ENCODE results near the gene SEMA4D.
"Not testable (repeated sequence)": the region's sequence is repeated elsewhere in the genome, so short reads cannot be mapped to it uniquely, and the experiment has no call there.

SEMA4D gene

GRCh38 chr9:89371791-89372190, 126.1 kb downstream of the SEMA4D start:
- not testable (repeated sequence) for H3K4me1 ChIP-seq (ENCODE audit: insufficient read depth, low read length); H3K36me3 ChIP-seq (ENCODE audit: insufficient read depth, low read length); H3K9me3 ChIP-seq (ENCODE audit: control insufficient read depth, insufficient read depth, low read length); H3K9ac ChIP-seq (ENCODE audit: low read depth, low read length)

- no peaks in the 10 kb centered on the region for H3K36me3 ChIP-seq (ENCODE audit: insufficient read depth, low read length)
- H3K9me3 ChIP-seq (ENCODE audit: control insufficient read depth, insufficient read depth, low read length), result no peaks in the 10 kb centered on the region
- H3K4me1 ChIP-seq (ENCODE audit: insufficient read depth, low read length), result no peaks in the 10 kb centered on the region
- H3K9ac ChIP-seq (ENCODE audit: low read depth, low read length), result no peak overlapping the region
These were observed 127.3 kb downstream of the SEMA4D start for GRCh38 chr9:89370593-89370992.

- Histone ChIP-seq H3K36me3 (ENCODE audit: insufficient read depth, low read length) (no peaks in the 10 kb centered on the region), H3K9me3 (ENCODE audit: control insufficient read depth, insufficient read depth, low read length) (no peaks in the 10 kb centered on the region), H3K4me1 (ENCODE audit: insufficient read depth, low read length) (no peaks in the 10 kb centered on the region), H3K9ac (ENCODE audit: low read depth, low read length) (no peak overlapping the region)
These were observed 128.9 kb downstream of the SEMA4D start for GRCh38 chr9:89368978-89369377.

GRCh38 chr9:89368550-89368949, 129.4 kb downstream of the SEMA4D start:
- H3K9me3 ChIP-seq (ENCODE audit: control insufficient read depth, insufficient read depth, low read length), result no peaks in the 10 kb centered on the region
- no peaks in the 10 kb centered on the region for H3K4me1 ChIP-seq (ENCODE audit: insufficient read depth, low read length)
- no peak overlapping the region for H3K9ac ChIP-seq (ENCODE audit: low read depth, low read length)
- H3K36me3 ChIP-seq (ENCODE audit: insufficient read depth, low read length), result no peaks in the 10 kb centered on the region

- Histone ChIP-seq H3K9ac (ENCODE audit: low read depth, low read length) (no peak overlapping the region), H3K9me3 (ENCODE audit: control insufficient read depth, insufficient read depth, low read length) (no peaks in the 10 kb centered on the region), H3K36me3 (ENCODE audit: insufficient read depth, low read length) (no peaks in the 10 kb centered on the region), H3K4me1 (ENCODE audit: insufficient read depth, low read length) (no peaks in the 10 kb centered on the region)
These were observed 130.0 kb downstream of the SEMA4D start for GRCh38 chr9:89367726-89368437.

GRCh38 chr9:89367281-89367680, 130.6 kb downstream of the SEMA4D start:
- H3K9me3 ChIP-seq (ENCODE audit: control insufficient read depth, insufficient read depth, low read length), result no peaks in the 10 kb centered on the region
- no peaks in the 10 kb centered on the region for H3K4me1 ChIP-seq (ENCODE audit: insufficient read depth, low read length)
- H3K9ac ChIP-seq (ENCODE audit: low read depth, low read length), result no peak overlapping the region
- no peaks in the 10 kb centered on the region for H3K36me3 ChIP-seq (ENCODE audit: insufficient read depth, low read length)

GRCh38 chr9:89366711-89367110, 131.2 kb downstream of the SEMA4D start:
- Histone ChIP-seq H3K9me3 (ENCODE audit: control insufficient read depth, insufficient read depth, low read length) (no peaks in the 10 kb centered on the region), H3K36me3 (ENCODE audit: insufficient read depth, low read length) (no peaks in the 10 kb centered on the region), H3K4me1 (ENCODE audit: insufficient read depth, low read length) (no peaks in the 10 kb centered on the region), H3K9ac (ENCODE audit: low read depth, low read length) (no peak overlapping the region)

GRCh38 chr9:89365532-89365912, 132.4 kb downstream of the SEMA4D start:
- Histone ChIP-seq H3K9me3 (ENCODE audit: control insufficient read depth, insufficient read depth, low read length) (no peaks in the 10 kb centered on the region), H3K4me1 (ENCODE audit: insufficient read depth, low read length) (no peaks in the 10 kb centered on the region), H3K9ac (ENCODE audit: low read depth, low read length) (no peak overlapping the region)

GRCh38 chr9:89364666-89365531, 133.0 kb downstream of the SEMA4D start:
- Histone ChIP-seq H3K9me3 (ENCODE audit: control insufficient read depth, insufficient read depth, low read length) (no peaks in the 10 kb centered on the region), H3K9ac (ENCODE audit: low read depth, low read length) (no peak overlapping the region), H3K36me3 (ENCODE audit: insufficient read depth, low read length) (peaks cover 13% of the 10 kb centered on the region), H3K4me1 (ENCODE audit: insufficient read depth, low read length) (no peaks in the 10 kb centered on the region)

More at GRCh38 chr9:89365532-89365912, 132.4 kb downstream of the SEMA4D start:
- H3K36me3 ChIP-seq (ENCODE audit: insufficient read depth, low read length), result peaks cover 8% of the 10 kb centered on the region

- Histone ChIP-seq H3K4me1 (ENCODE audit: insufficient read depth, low read length) (no peaks in the 10 kb centered on the region), H3K9me3 (ENCODE audit: control insufficient read depth, insufficient read depth, low read length) (no peaks in the 10 kb centered on the region), H3K9ac (ENCODE audit: low read depth, low read length) (no peak overlapping the region), H3K36me3 (ENCODE audit: insufficient read depth, low read length) (peaks cover 20% of the 10 kb centered on the region)
These were observed 133.8 kb downstream of the SEMA4D start for GRCh38 chr9:89363921-89364665.

- H3K36me3 ChIP-seq (ENCODE audit: insufficient read depth, low read length), result peaks cover 23% of the 10 kb centered on the region
- H3K9me3 ChIP-seq (ENCODE audit: control insufficient read depth, insufficient read depth, low read length), result no peaks in the 10 kb centered on the region
- H3K9ac ChIP-seq (ENCODE audit: low read depth, low read length), result no peak overlapping the region
- H3K4me1 ChIP-seq (ENCODE audit: insufficient read depth, low read length), result no peaks in the 10 kb centered on the region
These were observed 134.6 kb downstream of the SEMA4D start for GRCh38 chr9:89363311-89363670.

- Histone ChIP-seq H3K4me1 (ENCODE audit: insufficient read depth, low read length) (no peaks in the 10 kb centered on the region), H3K9me3 (ENCODE audit: control insufficient read depth, insufficient read depth, low read length) (no peaks in the 10 kb centered on the region), H3K36me3 (ENCODE audit: insufficient read depth, low read length) (peaks cover 27% of the 10 kb centered on the region), H3K9ac (ENCODE audit: low read depth, low read length) (no peak overlapping the region)
These were observed 135.1 kb downstream of the SEMA4D start for GRCh38 chr9:89362647-89363310.

- H3K9me3 ChIP-seq (ENCODE audit: control insufficient read depth, insufficient read depth, low read length), result no peaks in the 10 kb centered on the region
- H3K36me3 ChIP-seq (ENCODE audit: insufficient read depth, low read length), result peaks cover 33% of the 10 kb centered on the region
- no peaks in the 10 kb centered on the region for H3K4me1 ChIP-seq (ENCODE audit: insufficient read depth, low read length)
- no peak overlapping the region for H3K9ac ChIP-seq (ENCODE audit: low read depth, low read length)
These were observed 135.9 kb downstream of the SEMA4D start for GRCh38 chr9:89361816-89362646.
